Upper lobe of left lung (tissue), 4 donors: Measurements from ENCODE around the gene PLEKHH2.

ENCODE experiments used
- EP300 ChIP-seq, 4 donors: sonication (generic); formaldehyde crosslinking; IDR thresholded peaks; one replicate each; pipeline ENCODE4 v1.5.1; 2017; ENCODE audit warnings: antibody characterized with exemption in 4 of 4, control low read depth in 2 of 4
- POLR2A ChIP-seq, 4 donors: fragments of 450-650 bp; IDR thresholded peaks; one replicate each; pipeline ENCODE4 v1.5.1; 2016 to 2017; ENCODE audit warnings: antibody characterized with exemption in 4 of 4, mild to moderate bottlenecking in 2 of 4
- POLR2AphosphoS5 ChIP-seq, 2 donors: sonication (generic); formaldehyde crosslinking; IDR thresholded peaks; one replicate each; pipeline ENCODE4 v1.5.1; 2017; ENCODE audit warnings: antibody characterized with exemption in 2 of 2
- TF ChIP-seq, protein P1 (sequence below), 6 experiments: fragments of 450-650 bp in 4 of 6; fragments of 200-600 bp in 2 of 6; sonication (generic) in 2 of 6; IDR thresholded peaks; one replicate each; pipeline ENCODE4 v1.5.1; 2016 to 2019; ENCODE audit warnings: antibody characterized with exemption in 6 of 6

DNA sequence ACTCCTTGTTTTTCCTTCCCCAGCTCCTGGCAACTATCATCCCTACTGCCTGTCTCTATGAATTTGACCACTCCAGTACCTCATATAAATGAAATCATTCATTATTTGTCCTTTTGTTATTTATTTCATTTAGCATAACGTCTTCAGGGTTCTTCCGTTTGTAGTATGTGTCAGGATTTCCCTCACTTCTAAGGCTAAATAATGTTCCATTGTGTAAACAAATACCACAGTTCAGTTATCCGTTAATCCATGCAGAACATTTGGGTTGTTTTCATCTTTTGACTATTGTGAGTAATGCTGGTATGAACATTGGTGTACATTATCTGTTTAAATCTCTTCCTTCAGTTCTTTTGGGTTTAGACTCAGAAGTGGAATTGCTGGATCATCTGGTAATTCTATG is 155.6 kb downstream of the PLEKHH2 start:
- TF ChIP-seq, protein P1, sequence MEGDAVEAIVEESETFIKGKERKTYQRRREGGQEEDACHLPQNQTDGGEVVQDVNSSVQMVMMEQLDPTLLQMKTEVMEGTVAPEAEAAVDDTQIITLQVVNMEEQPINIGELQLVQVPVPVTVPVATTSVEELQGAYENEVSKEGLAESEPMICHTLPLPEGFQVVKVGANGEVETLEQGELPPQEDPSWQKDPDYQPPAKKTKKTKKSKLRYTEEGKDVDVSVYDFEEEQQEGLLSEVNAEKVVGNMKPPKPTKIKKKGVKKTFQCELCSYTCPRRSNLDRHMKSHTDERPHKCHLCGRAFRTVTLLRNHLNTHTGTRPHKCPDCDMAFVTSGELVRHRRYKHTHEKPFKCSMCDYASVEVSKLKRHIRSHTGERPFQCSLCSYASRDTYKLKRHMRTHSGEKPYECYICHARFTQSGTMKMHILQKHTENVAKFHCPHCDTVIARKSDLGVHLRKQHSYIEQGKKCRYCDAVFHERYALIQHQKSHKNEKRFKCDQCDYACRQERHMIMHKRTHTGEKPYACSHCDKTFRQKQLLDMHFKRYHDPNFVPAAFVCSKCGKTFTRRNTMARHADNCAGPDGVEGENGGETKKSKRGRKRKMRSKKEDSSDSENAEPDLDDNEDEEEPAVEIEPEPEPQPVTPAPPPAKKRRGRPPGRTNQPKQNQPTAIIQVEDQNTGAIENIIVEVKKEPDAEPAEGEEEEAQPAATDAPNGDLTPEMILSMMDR (IDR thresholded peaks at IDR 0.05), result no peak
- no peak for TF ChIP-seq POLR2A (IDR thresholded peaks at IDR 0.05)
- no peak for TF ChIP-seq POLR2AphosphoS5 (IDR thresholded peaks at IDR 0.05)
- no peak for TF ChIP-seq EP300 (IDR thresholded peaks at IDR 0.05)
